ENCODE results near the gene KIF2A.

The KIF2A gene

GRCh38 chr5:62348723-62349481 is 42.9 kb downstream of the KIF2A start:
- TF ChIP-seq, protein P1, sequence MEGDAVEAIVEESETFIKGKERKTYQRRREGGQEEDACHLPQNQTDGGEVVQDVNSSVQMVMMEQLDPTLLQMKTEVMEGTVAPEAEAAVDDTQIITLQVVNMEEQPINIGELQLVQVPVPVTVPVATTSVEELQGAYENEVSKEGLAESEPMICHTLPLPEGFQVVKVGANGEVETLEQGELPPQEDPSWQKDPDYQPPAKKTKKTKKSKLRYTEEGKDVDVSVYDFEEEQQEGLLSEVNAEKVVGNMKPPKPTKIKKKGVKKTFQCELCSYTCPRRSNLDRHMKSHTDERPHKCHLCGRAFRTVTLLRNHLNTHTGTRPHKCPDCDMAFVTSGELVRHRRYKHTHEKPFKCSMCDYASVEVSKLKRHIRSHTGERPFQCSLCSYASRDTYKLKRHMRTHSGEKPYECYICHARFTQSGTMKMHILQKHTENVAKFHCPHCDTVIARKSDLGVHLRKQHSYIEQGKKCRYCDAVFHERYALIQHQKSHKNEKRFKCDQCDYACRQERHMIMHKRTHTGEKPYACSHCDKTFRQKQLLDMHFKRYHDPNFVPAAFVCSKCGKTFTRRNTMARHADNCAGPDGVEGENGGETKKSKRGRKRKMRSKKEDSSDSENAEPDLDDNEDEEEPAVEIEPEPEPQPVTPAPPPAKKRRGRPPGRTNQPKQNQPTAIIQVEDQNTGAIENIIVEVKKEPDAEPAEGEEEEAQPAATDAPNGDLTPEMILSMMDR (IDR thresholded peaks at IDR 0.05; ENCODE audit: low read depth, low read length) = no peak
- DNase-seq = no peak
- H3K36me3 ChIP-seq = peaks cover 57% of the 10 kb centered on the region

DNA sequence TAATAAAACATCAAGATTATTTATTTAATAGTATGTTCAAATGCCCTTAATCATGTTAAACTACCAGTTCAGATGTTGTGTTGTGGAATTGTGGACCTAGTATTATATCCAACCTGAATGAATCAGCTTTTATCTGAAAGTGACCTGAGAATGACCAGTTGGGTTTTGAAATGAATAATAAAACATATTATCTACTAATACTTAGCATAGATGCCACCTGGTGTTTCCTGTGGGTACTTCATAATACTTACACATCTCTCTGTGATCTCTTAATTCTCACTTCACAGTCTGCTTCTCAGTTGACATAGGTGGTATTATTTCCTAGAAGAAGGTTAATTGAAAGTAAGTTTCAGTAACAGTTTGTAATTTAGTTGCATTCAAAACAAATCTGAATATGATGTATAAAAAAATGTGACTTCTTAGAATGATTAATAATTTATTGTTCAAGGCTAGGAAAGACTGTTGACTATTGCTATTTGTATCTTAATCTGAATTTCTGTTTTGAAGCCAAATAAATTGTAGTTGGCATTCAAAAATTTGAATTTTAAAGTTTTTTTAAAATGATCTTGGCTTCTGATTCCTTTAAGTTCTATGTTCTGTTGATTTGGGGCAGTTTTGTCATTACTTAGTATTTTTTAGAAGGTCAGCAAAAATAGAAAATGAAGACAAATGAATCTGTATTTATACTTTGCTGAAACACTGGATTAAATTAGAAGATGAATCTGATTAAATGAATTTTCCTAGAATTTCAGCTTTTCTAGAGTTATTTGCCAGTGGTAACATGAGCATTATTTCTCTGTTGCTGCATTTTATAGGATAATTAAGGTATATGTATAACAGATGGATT is 48.2 kb downstream of the KIF2A start:
- TF ChIP-seq, protein P1 (IDR thresholded peaks at IDR 0.05; ENCODE audit: low read depth, low read length) = no peak
- peaks cover 64% of the 10 kb centered on the region for H3K36me3 ChIP-seq
- H3K27ac ChIP-seq = no peak overlapping the region
- H3K9me3 ChIP-seq (ENCODE audit: severe bottlenecking) = no peaks in the 10 kb centered on the region
- H3K4me3 ChIP-seq (ENCODE audit: low read depth, low read length) = no peak overlapping the region
- H3K27me3 ChIP-seq (ENCODE audit: insufficient read depth, low read depth, severe bottlenecking) = no peaks in the 10 kb centered on the region
- no peak for DNase-seq

More at GRCh38 chr5:62348723-62349481, 42.9 kb downstream of the KIF2A start:
- no peaks in the 10 kb centered on the region for H3K27me3 ChIP-seq (ENCODE audit: insufficient read depth, low read depth, severe bottlenecking)
- H3K4me3 ChIP-seq (ENCODE audit: low read depth, low read length) = no peak overlapping the region
- H3K27ac ChIP-seq = no peak overlapping the region
- H3K9me3 ChIP-seq (ENCODE audit: severe bottlenecking) = no peaks in the 10 kb centered on the region

DNA sequence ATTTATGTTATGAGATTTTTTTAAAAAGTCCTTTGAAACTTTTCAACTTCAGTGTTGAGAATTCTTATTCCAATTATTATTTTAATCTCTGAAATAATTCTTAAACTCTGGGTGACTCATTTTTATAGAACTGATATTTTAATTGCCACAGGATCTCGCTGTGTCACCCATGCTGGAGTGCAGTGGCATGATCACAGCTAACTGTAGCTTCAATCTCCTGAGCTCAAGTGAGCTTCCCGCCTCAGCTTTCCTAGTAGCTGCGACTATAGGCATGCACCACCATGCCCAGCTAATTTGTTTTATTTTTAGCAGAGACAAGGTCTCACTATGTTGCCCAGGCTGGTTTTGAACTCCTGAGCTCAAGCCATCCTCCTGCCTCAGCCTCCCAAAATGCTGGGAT is 56.7 kb downstream of the KIF2A start:
- DNase-seq = no peak
- H3K4me3 ChIP-seq (ENCODE audit: low read depth, low read length) = no peak overlapping the region
- H3K27me3 ChIP-seq (ENCODE audit: insufficient read depth, low read depth, severe bottlenecking) = no peaks in the 10 kb centered on the region
- no peak overlapping the region for H3K27ac ChIP-seq
- TF ChIP-seq, protein P1 (IDR thresholded peaks at IDR 0.05; ENCODE audit: low read depth, low read length) = no peak
- peaks cover 49% of the 10 kb centered on the region for H3K36me3 ChIP-seq
- H3K9me3 ChIP-seq (ENCODE audit: severe bottlenecking) = no peaks in the 10 kb centered on the region

DNA sequence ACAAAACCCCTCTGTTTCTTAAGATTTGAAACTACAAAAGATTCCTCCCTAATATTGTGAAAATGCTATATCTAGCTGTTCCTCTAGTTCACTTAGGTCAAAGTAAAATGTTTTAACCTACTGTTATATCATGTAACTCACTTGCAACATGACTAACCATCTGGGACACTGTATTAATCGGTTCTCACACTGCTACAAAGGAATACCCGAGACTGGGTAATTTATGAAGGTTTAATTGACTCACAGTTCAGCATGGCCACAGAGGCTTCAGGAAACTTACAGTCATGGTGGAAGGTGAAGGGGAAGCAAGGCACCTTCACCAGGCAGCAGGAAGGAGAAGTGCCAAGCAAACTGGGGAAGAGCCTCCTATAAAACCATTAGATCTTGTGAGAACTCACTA is 63.0 kb downstream of the KIF2A start:
- H3K36me3 ChIP-seq = peaks cover 42% of the 10 kb centered on the region

GRCh38 chr5:62371409-62371808 is 65.4 kb downstream of the KIF2A start:
- H3K4me3 ChIP-seq (ENCODE audit: low read depth, low read length) = no peak overlapping the region
- H3K36me3 ChIP-seq = peaks cover 39% of the 10 kb centered on the region
- H3K9me3 ChIP-seq (ENCODE audit: severe bottlenecking) = no peaks in the 10 kb centered on the region
- no peak overlapping the region for H3K27ac ChIP-seq
- no peak for DNase-seq
- TF ChIP-seq, protein P1 (IDR thresholded peaks at IDR 0.05; ENCODE audit: low read depth, low read length) = no peak
- no peaks in the 10 kb centered on the region for H3K27me3 ChIP-seq (ENCODE audit: insufficient read depth, low read depth, severe bottlenecking)

More for the DNA sequence above, 63.0 kb downstream of the KIF2A start:
- no peaks in the 10 kb centered on the region for H3K27me3 ChIP-seq (ENCODE audit: insufficient read depth, low read depth, severe bottlenecking)
- no peak for DNase-seq
- TF ChIP-seq, protein P1 (IDR thresholded peaks at IDR 0.05; ENCODE audit: low read depth, low read length) = no peak
- no peak overlapping the region for H3K27ac ChIP-seq
- no peak overlapping the region for H3K4me3 ChIP-seq (ENCODE audit: low read depth, low read length)
- no peaks in the 10 kb centered on the region for H3K9me3 ChIP-seq (ENCODE audit: severe bottlenecking)

Data from WERI-Rb-1 (cell line).